Immature natural killer cell (primary cell): ENCODE measurements around the gene WDR53. TPM values are rescaled to one million over a fixed set of nuclear protein-coding genes. Genes with fewer than 3 reads are reported as not detected.

Experiments used
- polyA plus RNA-seq, 3 donors: library from polyadenylated mRNA; unstranded; fragments of 300-500 nt; fragmentation: Illumina TruSeq; gene quantifications; one replicate each; pipeline ENCODE4 v1.2.3, GENCODE V29; 2021

The WDR53 gene
- polyA plus RNA-seq, 3 donors from 2014 or later = 11.2 to 28.6 (median 14.8) TPM

Other genes with a start within 250 kb of the WDR53 start
- 10 to 100 TPM in 1 of 3 donors, 1 to 10 TPM in 1, under 1 TPM in 1; 0.84 to 10.5 (median 5.1) TPM for gene TM4SF19, start 230.2 kb downstream of the WDR53 start, polyA plus RNA-seq
- gene UBXN7, start 136.1 kb downstream of the WDR53 start, polyA plus RNA-seq = 10 to 100 TPM; 13.8 to 36.7 (median 18.5) TPM
- 10 to 100 TPM in 2 of 3 donors, 1 to 10 TPM in 1; 7.6 to 23.9 (median 12.0) TPM for gene RNF168, start 64.8 kb downstream of the WDR53 start, polyA plus RNA-seq
- gene SMCO1, start 53.2 kb downstream of the WDR53 start, polyA plus RNA-seq = not detected
- 1 to 10 TPM; 2.6 to 6.6 (median 3.3) TPM for gene FBXO45, start 106 bp upstream of the WDR53 start, polyA plus RNA-seq
- gene NRROS, start 71.1 kb upstream of the WDR53 start, polyA plus RNA-seq = 10 to 100 TPM in 1 of 3 donors, 1 to 10 TPM in 2; 6.3 to 14.1 (median 8.0) TPM
- gene CEP19, start 143.7 kb upstream of the WDR53 start, polyA plus RNA-seq = 1 to 10 TPM; 2.3 to 3.3 (median 2.3) TPM
- 10 to 100 TPM; 38.3 to 55.6 (median 42.6) TPM for gene PIGX, start 143.8 kb upstream of the WDR53 start, polyA plus RNA-seq
- 10 to 100 TPM; 20.2 to 34.1 (median 21.7) TPM for gene PAK2, start 171.3 kb upstream of the WDR53 start, polyA plus RNA-seq